Stimulated activated naive CD8-positive, alpha-beta T cell treated with anti-CD3 and anti-CD28 coated beads, Interleukin-15, Interleukin-2, amounts not matched to agents 100 ng/mL and 50 ng/mL, for 24 hours (primary cell): ENCODE data around the gene TMEM196.

Experiments used
- H3K27ac Mint-ChIP-seq: one replicate; pipeline ENCODE4 v1.8.0; 2021; ENCODE audit warnings: mild to moderate bottlenecking, mixed read lengths
- H3K27me3 Mint-ChIP-seq: one replicate; pipeline ENCODE4 v1.8.0; 2021; ENCODE audit warnings: mixed read lengths
- H3K36me3 Mint-ChIP-seq: one replicate; pipeline ENCODE4 v1.8.0; 2021; ENCODE audit warnings: low read depth, mixed read lengths
- H3K4me1 Mint-ChIP-seq: one replicate; pipeline ENCODE4 v1.8.0; 2021; ENCODE audit warnings: low read depth, mixed read lengths
- H3K4me3 Mint-ChIP-seq: one replicate; pipeline ENCODE4 v1.8.0; 2021; ENCODE audit warnings: mild to moderate bottlenecking, mixed read lengths
- H3K9me3 Mint-ChIP-seq: one replicate; pipeline ENCODE4 v1.8.0; 2021; ENCODE audit warnings: mixed read lengths

TMEM196 gene

GRCh38 chr7:19744075-19744474 is 29.3 kb downstream of the TMEM196 start:
- Mint-ChIP-seq H3K27me3 (peaks cover 4% of the 10 kb centered on the region), H3K9me3 (no peaks in the 10 kb centered on the region), H3K4me3 (no peak overlapping the region), H3K36me3 (no peaks in the 10 kb centered on the region), H3K27ac (no peak overlapping the region), H3K4me1 (no peaks in the 10 kb centered on the region)

GRCh38 chr7:19728716-19729115 is 44.7 kb downstream of the TMEM196 start:
- no peaks in the 10 kb centered on the region for H3K36me3 Mint-ChIP-seq
- no peak overlapping the region for H3K27ac Mint-ChIP-seq
- H3K4me1 Mint-ChIP-seq = no peaks in the 10 kb centered on the region
- H3K9me3 Mint-ChIP-seq = no peaks in the 10 kb centered on the region
- no peak overlapping the region for H3K4me3 Mint-ChIP-seq
- peaks cover 27% of the 10 kb centered on the region for H3K27me3 Mint-ChIP-seq

- Mint-ChIP-seq H3K27ac (no peak overlapping the region), H3K4me3 (no peak overlapping the region), H3K27me3 (peaks cover 27% of the 10 kb centered on the region)
Measured at GRCh38 chr7:19725770-19726169, 47.6 kb downstream of the TMEM196 start.

GRCh38 chr7:19715499-19715898 is 57.9 kb downstream of the TMEM196 start:
- H3K36me3 Mint-ChIP-seq = no peaks in the 10 kb centered on the region
- no peak overlapping the region for H3K4me3 Mint-ChIP-seq
- H3K9me3 Mint-ChIP-seq = no peaks in the 10 kb centered on the region
- no peaks in the 10 kb centered on the region for H3K4me1 Mint-ChIP-seq
- H3K27ac Mint-ChIP-seq = no peak overlapping the region
- peaks cover 5% of the 10 kb centered on the region for H3K27me3 Mint-ChIP-seq

More at GRCh38 chr7:19725770-19726169, 47.6 kb downstream of the TMEM196 start:
- Mint-ChIP-seq H3K36me3 (no peaks in the 10 kb centered on the region), H3K9me3 (no peaks in the 10 kb centered on the region), H3K4me1 (no peaks in the 10 kb centered on the region)

- Mint-ChIP-seq H3K27ac (no peak overlapping the region), H3K4me1 (peaks cover 13% of the 10 kb centered on the region), H3K27me3 (peaks cover 1% of the 10 kb centered on the region), H3K9me3 (no peaks in the 10 kb centered on the region), H3K36me3 (no peaks in the 10 kb centered on the region), H3K4me3 (no peak overlapping the region)
Measured at GRCh38 chr7:19713676-19714075, 59.7 kb downstream of the TMEM196 start.

DNA sequence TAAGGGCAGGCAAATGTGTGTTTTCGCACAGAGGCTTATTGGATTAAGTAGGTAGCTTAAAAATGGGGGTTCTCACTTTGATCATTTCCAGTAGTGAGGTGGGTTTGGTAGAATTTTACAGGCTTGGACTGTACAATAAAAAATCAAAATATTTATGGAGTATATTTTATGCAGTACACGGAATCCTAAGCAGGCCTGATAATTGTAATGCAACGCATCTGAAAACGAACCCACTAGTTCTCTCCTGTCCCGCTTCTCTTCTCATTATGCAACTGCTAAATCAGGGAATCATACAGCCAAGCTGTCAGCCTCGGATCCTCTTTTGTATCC is 64.2 kb downstream of the TMEM196 start:
- H3K4me1 Mint-ChIP-seq = peaks cover 40% of the 10 kb centered on the region

DNA sequence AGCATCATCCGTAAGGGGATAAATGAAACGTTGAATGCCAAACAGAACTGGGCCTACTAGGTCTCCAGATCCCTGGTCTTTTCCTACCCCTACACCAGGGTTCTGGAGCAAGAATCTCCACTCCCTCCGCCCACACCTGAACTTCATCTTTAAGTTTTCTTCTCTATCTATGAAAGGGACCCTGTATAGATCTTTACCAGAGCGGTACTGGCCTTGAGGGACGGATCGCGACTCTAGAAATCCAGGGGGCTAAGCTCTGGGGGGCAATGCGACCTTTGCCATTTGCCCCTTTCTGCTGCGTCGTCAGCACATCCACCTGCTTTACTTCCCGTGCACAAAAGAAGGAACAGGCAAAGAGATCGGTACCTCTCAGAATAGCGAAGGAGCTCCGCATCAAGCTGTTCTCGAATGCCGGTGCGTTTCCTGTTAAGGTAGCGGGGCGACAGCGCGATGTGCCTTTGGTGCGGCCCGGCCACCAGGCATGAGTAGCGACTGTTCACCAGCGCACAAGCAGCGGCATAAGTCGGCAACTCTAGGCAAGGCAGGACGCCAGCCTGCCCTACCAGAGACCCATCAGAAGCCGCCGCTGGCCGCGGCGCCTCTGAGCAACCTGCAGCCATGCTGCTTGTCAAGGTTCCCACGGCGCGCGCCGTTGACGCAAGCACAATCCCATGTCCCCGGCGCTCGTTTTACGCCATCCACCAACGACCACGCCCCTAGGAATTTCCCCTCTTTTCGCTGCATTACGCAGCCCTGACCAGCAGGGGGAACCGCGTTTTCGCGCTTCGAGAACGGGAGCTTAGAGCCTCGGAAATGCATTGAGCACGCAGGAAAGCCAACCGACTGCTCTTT is 64.8 kb downstream of the TMEM196 start, which contains the start of gene POLR1F:
Gene POLR1F, minus strand, starts transcription at position 641 of the 852 bp plus-strand sequence. Its CDS starts 21 bp downstream, at position 620.
- peaks cover 13% of the 10 kb centered on the region for H3K36me3 Mint-ChIP-seq
- H3K27me3 Mint-ChIP-seq = no peaks in the 10 kb centered on the region
- peaks cover 40% of the 10 kb centered on the region for H3K4me1 Mint-ChIP-seq
- H3K4me3 Mint-ChIP-seq = peak within 1 kb of the TSS; percentile 94
- H3K27ac Mint-ChIP-seq = peak within 1 kb of the TSS; percentile 85
- no peaks in the 10 kb centered on the region for H3K9me3 Mint-ChIP-seq

More for the DNA sequence above, 64.2 kb downstream of the TMEM196 start:
- Mint-ChIP-seq H3K27me3 (no peaks in the 10 kb centered on the region), H3K9me3 (no peaks in the 10 kb centered on the region), H3K27ac (peak overlapping the region; percentile 85), H3K36me3 (peaks cover 8% of the 10 kb centered on the region), H3K4me3 (peak overlapping the region; percentile 94)

DNA sequence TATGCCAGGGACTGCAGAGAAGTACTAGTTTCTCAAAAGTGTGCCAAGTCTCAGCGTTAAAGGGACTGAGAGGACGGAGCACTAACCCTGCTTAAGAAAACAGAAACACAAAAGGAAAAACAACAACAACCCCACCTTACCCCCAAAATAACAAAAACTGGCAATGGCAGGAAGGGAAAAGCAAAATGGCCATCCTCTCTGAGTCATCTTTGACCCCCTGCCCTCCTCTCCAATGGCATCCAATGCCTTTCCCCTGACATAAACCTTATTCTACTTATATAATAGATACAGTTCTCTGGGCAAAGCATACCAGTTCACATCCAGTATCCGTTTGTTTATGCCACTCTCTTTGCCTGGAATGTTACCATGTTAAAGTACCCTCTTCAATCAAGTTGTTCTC is 66.2 kb downstream of the TMEM196 start:
- H3K27me3 Mint-ChIP-seq = no peaks in the 10 kb centered on the region
- H3K27ac Mint-ChIP-seq = no peak overlapping the region
- peaks cover 40% of the 10 kb centered on the region for H3K4me1 Mint-ChIP-seq
- no peaks in the 10 kb centered on the region for H3K9me3 Mint-ChIP-seq
- H3K36me3 Mint-ChIP-seq = peaks cover 22% of the 10 kb centered on the region
- peak overlapping the region; percentile 94 for H3K4me3 Mint-ChIP-seq

DNA sequence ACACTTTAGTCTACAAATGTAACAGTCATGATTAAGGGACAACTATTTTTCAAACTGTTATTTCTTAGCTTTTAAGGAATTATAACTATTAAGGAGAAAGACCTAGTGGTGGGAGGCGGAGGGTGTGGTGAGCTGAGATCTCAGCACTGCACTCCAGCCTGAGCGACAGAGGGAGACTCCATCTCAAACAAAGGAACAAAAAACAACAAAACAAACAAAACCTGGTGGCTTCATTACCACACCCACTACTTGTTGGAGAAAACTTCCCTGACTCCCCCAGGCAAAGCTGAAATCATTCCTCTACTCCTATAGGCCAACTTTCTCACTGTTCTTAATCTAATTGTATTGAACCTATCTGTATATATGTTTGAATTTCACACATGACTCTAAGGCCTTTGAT is 67.8 kb downstream of the TMEM196 start:
- no peaks in the 10 kb centered on the region for H3K9me3 Mint-ChIP-seq
- H3K27ac Mint-ChIP-seq = no peak overlapping the region
- peaks cover 40% of the 10 kb centered on the region for H3K4me1 Mint-ChIP-seq
- peak overlapping the region; percentile 40 for H3K4me3 Mint-ChIP-seq
- peaks cover 34% of the 10 kb centered on the region for H3K36me3 Mint-ChIP-seq
- H3K27me3 Mint-ChIP-seq = no peaks in the 10 kb centered on the region

- no peak overlapping the region for H3K27ac Mint-ChIP-seq
- peaks cover 70% of the 10 kb centered on the region for H3K36me3 Mint-ChIP-seq
- H3K4me1 Mint-ChIP-seq = peaks cover 11% of the 10 kb centered on the region
- H3K9me3 Mint-ChIP-seq = no peaks in the 10 kb centered on the region
- H3K27me3 Mint-ChIP-seq = no peaks in the 10 kb centered on the region
- no peak overlapping the region for H3K4me3 Mint-ChIP-seq
Measured at GRCh38 chr7:19701471-19701870, 71.9 kb downstream of the TMEM196 start.

DNA sequence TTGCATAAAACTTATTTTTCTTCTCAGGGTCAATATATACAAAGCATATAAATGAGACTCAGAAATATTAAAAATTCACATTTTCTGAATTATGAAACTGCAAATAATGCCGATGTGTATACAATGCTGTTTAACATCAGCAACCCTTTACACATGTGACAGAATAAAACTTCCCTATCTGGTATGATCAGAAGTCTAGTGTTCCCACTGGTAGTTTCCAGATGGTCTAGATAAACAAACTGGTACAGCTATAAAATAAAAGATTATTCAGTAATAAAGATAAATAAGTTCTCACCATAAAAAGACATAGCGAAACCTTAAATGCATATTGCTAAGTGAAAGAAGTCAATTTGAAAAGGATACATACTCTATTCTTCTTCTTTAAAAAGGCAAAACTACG is 72.5 kb downstream of the TMEM196 start:
- no peak overlapping the region for H3K27ac Mint-ChIP-seq

GRCh38 chr7:19698331-19698730 is 75.1 kb downstream of the TMEM196 start:
- Mint-ChIP-seq H3K27me3 (no peaks in the 10 kb centered on the region), H3K36me3 (peaks cover 67% of the 10 kb centered on the region), H3K27ac (peak overlapping the region; percentile 33), H3K9me3 (no peaks in the 10 kb centered on the region), H3K4me1 (no peaks in the 10 kb centered on the region), H3K4me3 (no peak overlapping the region)

More for the DNA sequence above, 72.5 kb downstream of the TMEM196 start:
- Mint-ChIP-seq H3K27me3 (no peaks in the 10 kb centered on the region), H3K4me1 (peaks cover 6% of the 10 kb centered on the region), H3K9me3 (no peaks in the 10 kb centered on the region), H3K4me3 (no peak overlapping the region), H3K36me3 (peaks cover 73% of the 10 kb centered on the region)

DNA sequence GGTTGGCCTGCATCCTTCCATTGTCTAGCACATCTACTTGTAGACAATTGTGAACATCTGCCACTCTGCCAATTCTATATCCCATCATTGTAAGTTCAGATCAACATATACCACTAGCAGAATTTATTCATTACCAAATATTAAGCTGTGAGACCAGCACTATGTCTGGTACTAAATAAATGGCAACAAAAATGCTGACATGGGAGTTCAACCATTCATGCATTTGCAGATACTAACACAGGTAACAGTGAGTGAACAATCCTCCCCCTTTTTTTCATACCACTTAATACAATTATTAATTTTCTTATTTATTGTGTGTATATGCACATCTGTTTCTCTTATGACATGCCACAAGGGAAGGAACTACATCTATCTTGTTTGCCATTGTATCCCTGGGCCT is 76.5 kb downstream of the TMEM196 start:
- no peak overlapping the region for H3K27ac Mint-ChIP-seq
- no peaks in the 10 kb centered on the region for H3K4me1 Mint-ChIP-seq
- H3K36me3 Mint-ChIP-seq = peaks cover 55% of the 10 kb centered on the region
- no peaks in the 10 kb centered on the region for H3K27me3 Mint-ChIP-seq
- H3K9me3 Mint-ChIP-seq = no peaks in the 10 kb centered on the region
- no peak overlapping the region for H3K4me3 Mint-ChIP-seq

DNA sequence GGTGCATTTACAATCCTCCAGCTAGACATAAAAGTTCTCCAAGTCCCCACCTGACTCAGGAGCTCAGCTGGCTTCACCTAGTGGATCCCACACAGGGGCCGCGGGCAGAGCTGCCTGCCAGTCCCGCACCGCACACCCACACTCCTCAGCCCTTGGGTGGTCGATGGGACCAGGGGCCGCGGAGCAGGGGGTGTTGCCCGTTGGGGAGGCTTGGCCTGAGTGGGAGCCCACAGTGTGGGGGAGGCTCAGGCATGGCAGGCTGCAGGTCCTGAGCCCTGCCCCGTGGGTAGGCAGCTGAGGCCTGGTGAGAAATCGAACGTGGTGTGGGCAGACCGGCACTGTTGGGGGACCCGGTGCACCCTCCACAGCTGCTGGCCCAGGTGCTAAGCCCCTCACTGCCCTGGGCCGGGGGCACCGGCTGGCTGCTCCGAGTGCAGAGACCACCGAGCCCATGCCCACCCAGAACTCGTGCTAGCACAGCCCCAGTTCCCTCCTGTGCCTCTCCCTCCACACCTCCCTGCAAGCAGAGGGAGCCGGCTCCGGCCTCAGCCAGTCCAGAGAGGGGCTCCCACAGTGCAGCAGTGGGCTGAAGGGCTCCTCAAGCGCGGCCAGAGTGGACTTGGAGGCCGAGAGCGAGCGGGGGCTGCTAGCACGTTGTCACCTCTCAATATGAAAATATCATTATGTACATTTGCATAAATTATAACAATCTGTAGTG is 81.1 kb downstream of the TMEM196 start:
- Mint-ChIP-seq H3K9me3 (no peaks in the 10 kb centered on the region), H3K36me3 (peaks cover 15% of the 10 kb centered on the region), H3K4me1 (no peaks in the 10 kb centered on the region), H3K4me3 (no peak overlapping the region), H3K27me3 (no peaks in the 10 kb centered on the region), H3K27ac (no peak overlapping the region)

GRCh38 chr7:19690736-19691135 is 82.7 kb downstream of the TMEM196 start:
- no peaks in the 10 kb centered on the region for H3K27me3 Mint-ChIP-seq
- H3K4me1 Mint-ChIP-seq = no peaks in the 10 kb centered on the region
- H3K4me3 Mint-ChIP-seq = no peak overlapping the region
- H3K36me3 Mint-ChIP-seq = peaks cover 5% of the 10 kb centered on the region
- H3K9me3 Mint-ChIP-seq = no peaks in the 10 kb centered on the region
- no peak overlapping the region for H3K27ac Mint-ChIP-seq
